Natural killer cell (primary cell): ENCODE results near the gene ZNF44. TPM values are rescaled to one million over a fixed set of nuclear protein-coding genes. Genes with fewer than 3 reads are reported as not detected.

ENCODE experiments used
- ATAC-seq, 3 donors: fragments of 150-1000 bp in 2 of 3; fragments of 200-7000 bp in 1 of 3; cut with Tn5 transposase; 1 replicate in 1 of 3; 2 replicates in 2 of 3; pipeline ENCODE4 v1.10.0; 2021; ENCODE audit warnings: mild to moderate bottlenecking in 2 of 3, moderate library complexity in 2 of 3
- DNase-seq, 2 donors: peaks; one replicate each; pipeline versions ENCODE4 v3.0.0 to v3.0.0-alpha.2; 2013 to 2021; ENCODE audit warnings: mixed read lengths in 1 of 2
- H3K27ac ChIP-seq: one replicate; pipeline ENCODE4 v1.5.1; 2013; ENCODE audit warnings: mild to moderate bottlenecking, low read length
- H3K27me3 ChIP-seq: one replicate; pipeline ENCODE4 v1.6.1; 2013; ENCODE audit warnings: low read length; ENCODE audit not compliant: control insufficient read depth, insufficient read depth
- H3K36me3 ChIP-seq: one replicate; pipeline ENCODE4 v1.6.1; 2013; ENCODE audit warnings: low read length; ENCODE audit not compliant: control insufficient read depth, insufficient read depth
- H3K4me1 ChIP-seq: one replicate; pipeline ENCODE4 v1.6.1; 2013; ENCODE audit warnings: low read length; ENCODE audit not compliant: control insufficient read depth, insufficient read depth
- H3K4me3 ChIP-seq: one replicate; pipeline ENCODE4 v1.5.1; 2013; ENCODE audit warnings: low read length
- H3K9me3 ChIP-seq: one replicate; pipeline ENCODE4 v1.6.1; 2013; ENCODE audit warnings: low read length; ENCODE audit not compliant: control insufficient read depth, insufficient read depth
- H3K27ac Mint-ChIP-seq, 2 donors: one replicate each; pipeline ENCODE4 v1.8.0; 2022; ENCODE audit warnings: mild to moderate bottlenecking in 2 of 2, mixed read lengths in 2 of 2, moderate library complexity in 1 of 2
- H3K27me3 Mint-ChIP-seq, 2 donors: one replicate each; pipeline ENCODE4 v1.8.0; 2022; ENCODE audit warnings: low read depth in 2 of 2, mixed read lengths in 2 of 2
- H3K36me3 Mint-ChIP-seq: one replicate; pipeline ENCODE4 v1.8.0; 2022; ENCODE audit warnings: mixed read lengths
- H3K4me1 Mint-ChIP-seq, 2 donors: one replicate each; pipeline ENCODE4 v1.8.0; 2022; ENCODE audit warnings: mixed read lengths in 2 of 2
- H3K4me3 Mint-ChIP-seq: one replicate; pipeline ENCODE4 v1.8.0; 2022; ENCODE audit warnings: mild to moderate bottlenecking, moderate library complexity, mixed read lengths
- H3K9me3 Mint-ChIP-seq, 2 donors: one replicate each; pipeline ENCODE4 v1.8.0; 2022; ENCODE audit warnings: mixed read lengths in 2 of 2
- WGBS: methylation state at CpG from one replicate; pipeline ENCODE4 v1.1.7; 2013; ENCODE audit warnings: missing lambda C conversion rate; ENCODE audit not compliant: insufficient coverage; 5-methylcytosine and 5-hydroxymethylcytosine counted together
- intact Hi-C: fragments of 100-400 bp; cut with micrococcal nuclease; formaldehyde crosslinking; loops from one replicate; pipeline ENCODE4 v1.14.2; 2022
- total RNA-seq, 4 donors: library from RNA; stranded (reverse); fragments of 120-200 nt in 1 of 4; gene quantifications; one replicate each; pipeline versions ENCODE4 v1.2.3 to v1.2.4, GENCODE V29; 2013 to 2022
- TF ChIP-seq, protein P1 (sequence below): fragments of 200-600 bp; IDR thresholded peaks from one replicate; pipeline ENCODE4 v1.8.0; 2022; ENCODE audit warnings: antibody characterized with exemption

The ZNF44 gene
- total RNA-seq, 3 donors from 2014 or later (not counting 1 experiment from before 2014, with no cell fraction given) = 27.3 to 43.1 (median 40.0) TPM

DNA sequence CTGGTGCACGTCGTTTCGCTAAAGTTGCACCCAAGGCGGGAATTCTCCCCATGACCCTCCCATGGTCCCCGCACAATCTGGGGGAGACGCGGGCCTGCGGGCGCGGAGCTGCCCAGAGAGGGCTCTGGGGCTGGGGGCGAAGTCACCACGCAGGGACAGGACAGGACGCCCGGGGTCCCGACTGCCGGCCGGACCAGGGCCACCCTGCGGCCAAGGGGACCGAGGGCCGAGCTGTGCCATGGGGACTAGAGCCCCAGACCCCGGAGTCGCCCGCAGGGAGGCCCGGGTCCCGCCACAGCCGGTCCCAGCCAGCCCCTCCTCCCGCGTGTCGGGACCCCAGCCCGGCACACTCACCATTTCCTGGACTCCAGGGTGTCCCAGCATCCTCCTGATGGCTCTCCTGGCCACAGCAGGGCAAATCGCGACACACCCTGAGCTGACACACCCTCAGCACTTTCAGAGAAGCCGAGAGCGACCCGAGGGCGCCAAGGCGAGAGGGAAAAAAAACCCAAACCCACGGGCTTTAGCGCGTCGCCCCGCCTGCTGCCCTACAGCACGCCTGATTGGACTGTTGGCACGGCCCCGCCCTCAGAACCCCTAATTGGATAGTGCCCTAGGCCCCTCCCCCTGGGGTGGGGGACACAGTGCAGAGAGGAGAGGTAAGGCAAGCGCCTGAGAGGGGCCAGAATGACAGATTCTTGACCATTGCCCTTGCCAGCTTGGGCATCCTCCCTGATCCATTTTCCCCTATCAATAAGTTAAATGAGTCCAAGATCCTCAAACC lies 28.6 kb downstream of the ZNF44 start:
- peaks cover 15% of the 10 kb centered on the region for H3K36me3 Mint-ChIP-seq
- TF ChIP-seq, protein P1, sequence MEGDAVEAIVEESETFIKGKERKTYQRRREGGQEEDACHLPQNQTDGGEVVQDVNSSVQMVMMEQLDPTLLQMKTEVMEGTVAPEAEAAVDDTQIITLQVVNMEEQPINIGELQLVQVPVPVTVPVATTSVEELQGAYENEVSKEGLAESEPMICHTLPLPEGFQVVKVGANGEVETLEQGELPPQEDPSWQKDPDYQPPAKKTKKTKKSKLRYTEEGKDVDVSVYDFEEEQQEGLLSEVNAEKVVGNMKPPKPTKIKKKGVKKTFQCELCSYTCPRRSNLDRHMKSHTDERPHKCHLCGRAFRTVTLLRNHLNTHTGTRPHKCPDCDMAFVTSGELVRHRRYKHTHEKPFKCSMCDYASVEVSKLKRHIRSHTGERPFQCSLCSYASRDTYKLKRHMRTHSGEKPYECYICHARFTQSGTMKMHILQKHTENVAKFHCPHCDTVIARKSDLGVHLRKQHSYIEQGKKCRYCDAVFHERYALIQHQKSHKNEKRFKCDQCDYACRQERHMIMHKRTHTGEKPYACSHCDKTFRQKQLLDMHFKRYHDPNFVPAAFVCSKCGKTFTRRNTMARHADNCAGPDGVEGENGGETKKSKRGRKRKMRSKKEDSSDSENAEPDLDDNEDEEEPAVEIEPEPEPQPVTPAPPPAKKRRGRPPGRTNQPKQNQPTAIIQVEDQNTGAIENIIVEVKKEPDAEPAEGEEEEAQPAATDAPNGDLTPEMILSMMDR = no peak
- DNase-seq (no peak), ATAC-seq (no peak)
- Histone ChIP-seq H3K27me3 (no peaks in the 10 kb centered on the region), H3K27ac (no peak overlapping the region), H3K4me3 (no peak overlapping the region), H3K4me1 (no peaks in the 10 kb centered on the region), H3K9me3 (peaks cover 49% of the 10 kb centered on the region), H3K36me3 (no peaks in the 10 kb centered on the region)
- WGBS = 79% methylated on average over 46 of the region's 46 CpGs
- no peak overlapping the region for H3K4me3 Mint-ChIP-seq
- peaks cover 10 to 14% of the 10 kb centered on the region in 2 donors for H3K9me3 Mint-ChIP-seq
- intact Hi-C loops = no loop called here
- H3K4me1 Mint-ChIP-seq = peaks cover 2 to 5% of the 10 kb centered on the region in 2 donors
- H3K27ac Mint-ChIP-seq = no peak overlapping the region
- no peaks in the 10 kb centered on the region for H3K27me3 Mint-ChIP-seq

DNA sequence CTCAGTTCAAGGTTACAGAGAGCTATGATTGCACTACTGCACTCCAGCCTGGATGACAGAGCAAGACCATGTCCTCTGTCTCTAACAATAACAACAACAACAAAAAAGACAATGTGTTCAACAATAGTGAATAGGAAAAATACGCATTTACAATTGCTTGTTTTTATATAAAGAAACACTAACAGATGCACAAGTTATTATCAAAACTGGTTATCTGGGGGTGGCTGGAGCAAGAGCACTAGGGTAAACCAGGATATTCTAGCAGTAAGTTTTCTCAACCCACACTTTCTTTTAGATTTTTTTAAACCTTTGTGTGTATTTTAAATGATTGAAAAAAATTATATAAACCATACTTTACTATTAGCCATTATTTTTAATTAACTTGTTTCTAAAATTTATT lies 33.1 kb downstream of the ZNF44 start:
- Mint-ChIP-seq H3K4me3 (no peak overlapping the region), H3K9me3 (peaks cover 0 to 3% of the 10 kb centered on the region in 2 donors), H3K27ac (no peak overlapping the region), H3K36me3 (no peaks in the 10 kb centered on the region), H3K4me1 (peaks cover 10 to 24% of the 10 kb centered on the region in 2 donors), H3K27me3 (no peaks in the 10 kb centered on the region)
- H3K4me1 ChIP-seq = no peaks in the 10 kb centered on the region
- H3K9me3 ChIP-seq = peaks cover 38% of the 10 kb centered on the region
- DNase-seq = no peak
- intact Hi-C loops = no loop called here
- no CpG with 5 or more reads among the region's 1 CpG for WGBS
- H3K27me3 ChIP-seq = no peaks in the 10 kb centered on the region
- H3K27ac ChIP-seq = no peak overlapping the region
- no peak overlapping the region for H3K4me3 ChIP-seq
- no peak for ATAC-seq
- TF ChIP-seq, protein P1 = no peak
- H3K36me3 ChIP-seq = no peaks in the 10 kb centered on the region

DNA sequence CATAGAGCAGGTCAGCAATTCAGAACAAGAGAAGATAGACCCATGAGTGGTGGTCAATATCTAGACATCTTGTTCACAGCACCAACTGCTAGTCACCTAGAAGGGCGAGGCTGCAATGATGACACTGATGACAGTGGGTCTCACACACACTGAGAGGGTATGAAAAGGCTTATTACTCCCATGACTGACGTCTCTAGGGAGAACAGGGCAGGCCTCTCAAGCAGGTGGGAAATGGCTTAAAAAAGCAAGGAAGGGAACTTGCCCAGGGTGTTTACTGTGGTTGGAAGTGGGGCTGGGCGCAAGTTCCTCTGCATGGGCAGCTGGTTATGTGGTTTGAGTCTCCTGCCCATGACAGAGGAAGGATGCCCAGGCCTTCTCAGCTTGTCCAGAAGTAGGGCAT lies 33.8 kb downstream of the ZNF44 start:
- Mint-ChIP-seq H3K36me3 (no peaks in the 10 kb centered on the region), H3K4me3 (no peak overlapping the region), H3K27me3 (no peaks in the 10 kb centered on the region), H3K27ac (peak overlapping the region; percentile 54 to 68), H3K4me1 (peaks cover 10 to 24% of the 10 kb centered on the region in 2 donors), H3K9me3 (peaks cover 0 to 3% of the 10 kb centered on the region in 2 donors)
- TF ChIP-seq, protein P1 = no peak
- Histone ChIP-seq H3K27ac (no peak overlapping the region), H3K36me3 (no peaks in the 10 kb centered on the region), H3K4me1 (no peaks in the 10 kb centered on the region), H3K4me3 (no peak overlapping the region), H3K27me3 (no peaks in the 10 kb centered on the region), H3K9me3 (peaks cover 31% of the 10 kb centered on the region)
- intact Hi-C loops = no loop called here
- WGBS = 77% methylated on average over 3 of the region's 3 CpGs
- DNase-seq (no peak), ATAC-seq (no peak)
